Suppressor macrophage (primary cell): ENCODE data around the gene MAD1L1.

Experiments used
- DNase-seq, 4 experiments: peaks; one replicate each; pipeline ENCODE4 v3.0.0-alpha.2; 2020 to 2022

Gene MAD1L1

GRCh38 chr7:2010551-2011265, 222.0 kb downstream of the MAD1L1 start:
- DNase-seq = no peak

DNA sequence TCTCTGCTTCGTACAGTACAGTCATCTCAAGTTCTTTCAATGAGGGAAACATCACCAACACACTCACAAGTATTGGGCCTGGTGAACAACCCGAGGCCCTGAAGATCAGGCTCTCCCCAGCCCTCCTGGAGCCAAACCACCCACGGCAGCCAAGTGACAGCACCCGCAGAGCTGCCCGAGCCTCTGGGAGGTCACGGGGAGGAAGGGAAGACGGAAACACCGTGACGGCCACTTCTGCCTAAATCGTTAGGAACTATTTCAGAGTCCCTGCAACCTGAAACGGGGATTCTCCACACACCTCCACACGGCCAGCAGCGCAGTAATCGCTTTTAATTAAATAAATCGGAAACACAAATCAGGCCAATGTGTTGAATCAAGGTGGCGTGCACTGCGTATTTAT, 222.6 kb downstream of the MAD1L1 start:
- no peak for DNase-seq

DNA sequence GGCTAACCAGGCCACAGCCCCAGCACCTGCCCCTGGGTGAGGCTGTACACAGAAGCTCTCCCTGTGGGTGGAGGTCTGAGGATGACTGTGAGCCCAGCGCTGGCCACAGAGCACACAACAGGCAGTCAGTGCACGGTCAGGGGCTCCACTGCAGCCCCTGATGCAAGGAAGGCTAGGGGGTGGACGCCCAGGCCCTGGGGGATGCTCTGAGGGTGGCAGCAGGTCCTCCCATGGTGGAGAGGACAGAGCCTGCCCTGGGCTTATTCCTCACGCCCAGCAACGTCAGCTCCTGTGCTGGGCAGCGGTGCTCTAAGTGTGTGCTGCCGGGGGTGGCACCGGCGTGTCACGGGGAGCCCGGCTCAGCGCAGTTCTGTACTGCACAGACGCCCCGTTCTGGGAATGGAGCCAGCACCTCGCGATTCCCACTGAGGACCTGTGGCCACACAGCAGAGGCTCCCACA, 223.2 kb downstream of the MAD1L1 start:
- DNase-seq = no peak

DNA sequence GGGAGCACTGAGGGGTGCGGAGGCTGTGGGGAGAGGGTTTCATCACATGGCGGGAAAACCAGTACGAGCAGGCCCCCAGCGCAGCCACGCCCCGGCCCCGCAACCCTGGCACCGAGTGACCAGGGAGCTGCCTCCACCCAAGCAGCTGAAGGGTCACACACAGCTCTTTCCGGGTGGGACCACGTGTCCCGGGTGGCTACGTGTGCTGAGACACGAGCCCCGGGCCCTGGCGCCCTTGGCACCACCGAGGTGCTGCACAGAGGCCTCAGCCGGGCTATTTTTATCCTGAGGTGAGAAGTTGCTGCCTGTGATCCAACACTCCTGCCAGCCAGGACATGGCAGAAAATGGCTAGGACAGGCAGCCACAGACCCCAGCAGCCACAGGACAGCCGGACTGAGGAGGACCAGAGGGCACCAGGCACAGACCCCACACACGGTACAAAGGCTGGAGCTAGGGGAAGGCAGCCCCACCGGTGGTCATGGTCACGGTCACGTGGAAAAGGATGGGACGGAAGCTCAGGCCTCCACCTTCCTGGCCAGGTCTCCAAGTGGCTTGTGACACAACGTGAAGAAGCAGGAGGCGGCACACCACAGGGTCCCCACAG, 223.7 kb downstream of the MAD1L1 start:
- no peak for DNase-seq

DNA sequence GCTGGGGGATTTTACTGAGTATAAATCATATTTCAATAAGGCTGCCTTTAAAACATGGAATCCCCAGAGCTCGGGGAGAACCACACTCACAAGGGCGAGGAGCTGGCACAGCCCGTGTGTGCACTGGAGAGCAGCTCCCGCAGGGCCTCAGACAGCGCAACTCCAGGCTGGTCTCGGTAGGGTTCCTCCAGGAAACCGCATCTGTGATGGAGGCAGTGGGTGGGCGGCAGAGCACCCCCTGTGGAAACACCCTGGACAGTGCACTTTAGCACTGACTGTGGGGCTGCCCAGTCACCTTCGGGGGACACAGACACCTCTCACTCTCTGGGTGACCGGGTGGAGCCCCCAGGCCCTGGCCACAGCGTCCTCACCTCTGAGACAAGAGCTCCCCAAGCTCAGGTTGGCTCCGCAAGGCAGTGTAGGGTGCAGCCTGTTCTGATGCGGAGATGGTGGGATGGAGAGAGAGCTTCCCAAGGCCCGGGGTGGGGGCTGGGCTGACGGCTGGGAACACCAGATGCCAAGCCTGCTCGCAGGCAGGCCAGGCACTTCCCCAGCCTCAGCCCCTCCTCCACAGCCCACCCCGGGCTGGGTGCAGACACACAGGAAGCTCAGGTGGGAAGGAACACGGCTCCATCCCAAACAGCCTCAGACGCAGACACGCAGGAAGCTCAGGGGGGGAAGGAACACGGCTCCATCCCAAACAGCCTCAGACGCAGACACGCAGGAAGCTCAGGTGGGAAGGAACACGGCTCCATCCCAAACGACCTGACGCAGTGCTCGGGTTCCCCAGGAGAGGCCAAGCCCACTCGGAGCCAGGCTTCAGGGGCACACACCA, 224.4 kb downstream of the MAD1L1 start:
- no peak for DNase-seq

DNA sequence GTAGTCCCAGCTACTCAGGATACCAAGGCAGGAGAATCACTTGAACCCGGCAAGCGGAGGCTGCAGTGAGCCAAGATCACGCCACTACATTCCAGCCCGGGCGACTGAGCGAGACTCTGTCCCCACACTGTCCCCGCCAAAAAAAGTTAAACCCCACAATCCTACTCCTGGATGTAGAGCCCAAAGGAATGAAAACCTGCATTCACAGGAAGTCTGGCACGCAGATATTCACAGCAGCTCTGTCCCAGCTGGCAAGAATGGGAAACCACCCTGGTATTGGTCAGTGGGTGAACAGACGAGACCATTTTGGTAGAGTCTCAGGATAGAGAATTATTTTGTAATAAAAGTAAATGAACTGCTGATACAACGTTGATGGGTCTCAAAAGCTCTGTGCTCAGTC, 225.2 kb downstream of the MAD1L1 start:
- DNase-seq = no peak

GRCh38 chr7:2006921-2007381, 225.8 kb downstream of the MAD1L1 start:
- no peak for DNase-seq

DNA sequence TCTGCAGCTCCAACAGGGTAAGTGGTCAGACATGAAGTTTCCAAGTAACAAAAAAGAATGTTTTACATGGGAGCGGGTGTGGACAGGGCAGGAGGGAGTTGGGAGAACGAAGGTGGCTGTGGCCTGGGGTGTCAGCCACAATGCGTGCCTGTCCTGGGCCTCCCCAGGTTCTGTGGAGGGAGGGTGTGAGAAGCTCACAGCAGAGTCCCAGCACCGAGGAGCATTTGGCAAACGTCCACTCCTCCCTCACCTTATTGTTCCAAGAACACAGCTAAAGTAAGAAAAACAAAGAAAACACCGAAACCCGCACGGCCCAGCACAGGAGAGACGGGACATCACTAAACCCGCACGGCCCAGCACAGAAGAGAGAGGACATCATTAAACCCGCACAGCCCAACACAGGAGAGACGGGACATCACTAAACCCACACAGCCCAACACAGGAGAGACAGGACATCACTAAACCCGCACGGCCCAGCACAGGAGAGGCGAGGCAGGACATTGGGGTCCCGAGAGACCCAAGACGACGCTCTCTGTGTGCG, 226.4 kb downstream of the MAD1L1 start:
- no peak for DNase-seq

GRCh38 chr7:2005786-2006185, 227.0 kb downstream of the MAD1L1 start:
- DNase-seq = no peak

DNA sequence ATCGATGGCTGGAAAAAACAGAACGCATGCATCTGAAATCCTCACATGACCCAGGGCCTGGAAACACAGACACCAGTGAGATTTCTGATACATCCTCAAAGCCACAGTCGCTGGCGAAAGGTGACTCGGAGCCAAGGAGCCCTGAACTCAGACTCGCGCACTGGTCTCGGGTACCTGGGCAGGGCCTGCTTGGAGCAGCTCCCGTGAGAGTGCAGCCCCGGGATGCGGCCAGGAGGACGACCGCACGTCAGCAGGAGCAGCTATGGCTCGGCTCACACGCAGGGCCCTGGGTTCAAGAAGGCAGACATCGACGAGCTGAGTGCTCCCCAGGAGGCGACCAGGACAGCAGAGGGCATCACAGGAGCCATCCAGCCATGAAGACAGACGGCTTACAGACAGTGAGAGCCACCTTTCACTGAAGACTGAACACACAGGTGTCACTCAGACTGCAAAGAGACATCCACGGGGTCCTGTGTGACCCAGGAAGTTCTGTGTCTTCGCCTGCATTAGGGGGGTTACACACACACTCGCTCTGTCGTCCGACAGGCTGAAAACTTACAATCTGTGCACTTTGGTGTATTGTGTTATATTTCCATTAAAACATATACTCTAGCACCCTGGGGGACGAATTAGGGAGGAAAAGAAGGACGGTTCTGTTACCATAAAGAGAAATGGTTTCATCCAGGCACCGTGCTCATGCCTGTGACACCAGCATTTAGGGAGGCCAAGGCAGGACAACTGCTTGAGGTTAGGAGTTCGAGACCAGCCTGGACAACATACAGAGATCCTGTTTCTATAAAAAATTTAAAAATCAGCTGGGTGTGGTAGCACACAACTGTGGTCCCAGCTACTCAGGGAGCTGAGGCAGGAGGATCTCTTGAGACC, 227.7 kb downstream of the MAD1L1 start:
- no peak for DNase-seq

DNA sequence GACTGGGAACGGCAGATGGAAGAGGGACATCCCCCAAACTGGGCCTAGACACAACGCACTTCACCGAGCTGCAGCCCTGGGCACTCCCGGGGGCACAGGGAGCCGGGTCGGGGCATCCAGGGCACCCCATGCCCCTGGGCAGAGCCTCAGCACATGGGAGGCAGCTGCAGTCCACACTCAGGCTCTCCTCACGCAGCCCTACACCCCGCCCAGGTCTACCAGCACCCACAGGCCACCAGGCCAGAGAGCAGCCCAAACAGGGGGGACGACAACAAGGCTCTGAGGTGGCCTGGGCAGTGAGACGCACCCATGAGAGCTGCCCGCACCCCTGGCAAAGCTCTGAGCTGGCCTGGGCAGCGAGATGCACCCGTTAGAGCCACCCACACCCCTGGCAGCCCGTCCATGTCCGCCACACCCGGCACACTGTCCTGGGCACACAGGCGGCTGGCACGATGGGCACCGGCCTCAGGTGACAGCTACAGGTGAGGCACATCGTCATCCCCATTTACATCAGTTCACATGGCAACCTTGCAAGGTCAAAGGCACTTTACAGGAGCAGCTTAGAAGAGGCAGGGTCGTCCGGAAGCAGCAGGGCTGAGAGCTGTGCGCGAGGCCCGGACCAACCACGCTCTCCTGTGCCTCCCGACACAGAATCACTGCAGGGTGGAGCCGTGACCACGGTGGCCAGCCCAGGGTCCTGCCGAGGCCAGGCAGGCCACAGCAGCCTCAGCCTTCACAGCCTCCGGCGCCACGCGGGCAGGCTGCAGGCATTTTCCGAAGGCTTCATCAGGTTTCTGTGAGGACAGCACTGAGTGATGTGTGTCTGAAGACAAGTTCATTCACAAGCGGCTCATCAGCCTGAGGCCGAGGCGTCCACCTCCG, 228.6 kb downstream of the MAD1L1 start:
- DNase-seq = no peak

DNA sequence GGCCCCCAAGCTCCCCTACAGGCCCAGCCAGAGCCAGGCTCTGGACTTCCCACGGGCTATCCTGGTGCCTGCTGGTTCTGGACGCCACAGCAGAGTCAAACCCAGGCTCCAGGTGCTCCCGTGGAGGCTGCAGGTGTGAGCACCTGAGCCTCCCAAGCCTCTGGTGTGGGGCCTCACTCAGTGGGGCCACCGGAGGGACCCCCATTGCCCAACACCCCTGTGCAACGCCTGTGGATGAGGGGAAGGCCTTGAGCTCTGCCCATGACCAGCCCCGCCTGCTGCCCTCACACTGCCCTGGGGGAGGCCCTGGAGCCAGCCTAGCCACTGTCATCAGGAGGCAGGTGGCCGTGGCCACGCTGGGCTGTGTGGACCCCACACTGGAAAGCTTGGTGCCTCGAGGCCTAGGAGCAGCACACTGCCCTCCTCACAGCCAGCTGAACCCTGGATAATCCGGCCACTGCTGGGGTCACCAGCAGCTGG, 229.3 kb downstream of the MAD1L1 start:
- DNase-seq = no peak

GRCh38 chr7:2002561-2003450, 229.9 kb downstream of the MAD1L1 start:
- no peak for DNase-seq

- no peak for DNase-seq
Measured at GRCh38 chr7:2001601-2002442, 230.9 kb downstream of the MAD1L1 start.

GRCh38 chr7:2000746-2001321, 231.9 kb downstream of the MAD1L1 start:
- DNase-seq = no peak

- no peak for DNase-seq
Measured at GRCh38 chr7:2000153-2000687, 232.5 kb downstream of the MAD1L1 start.

DNA sequence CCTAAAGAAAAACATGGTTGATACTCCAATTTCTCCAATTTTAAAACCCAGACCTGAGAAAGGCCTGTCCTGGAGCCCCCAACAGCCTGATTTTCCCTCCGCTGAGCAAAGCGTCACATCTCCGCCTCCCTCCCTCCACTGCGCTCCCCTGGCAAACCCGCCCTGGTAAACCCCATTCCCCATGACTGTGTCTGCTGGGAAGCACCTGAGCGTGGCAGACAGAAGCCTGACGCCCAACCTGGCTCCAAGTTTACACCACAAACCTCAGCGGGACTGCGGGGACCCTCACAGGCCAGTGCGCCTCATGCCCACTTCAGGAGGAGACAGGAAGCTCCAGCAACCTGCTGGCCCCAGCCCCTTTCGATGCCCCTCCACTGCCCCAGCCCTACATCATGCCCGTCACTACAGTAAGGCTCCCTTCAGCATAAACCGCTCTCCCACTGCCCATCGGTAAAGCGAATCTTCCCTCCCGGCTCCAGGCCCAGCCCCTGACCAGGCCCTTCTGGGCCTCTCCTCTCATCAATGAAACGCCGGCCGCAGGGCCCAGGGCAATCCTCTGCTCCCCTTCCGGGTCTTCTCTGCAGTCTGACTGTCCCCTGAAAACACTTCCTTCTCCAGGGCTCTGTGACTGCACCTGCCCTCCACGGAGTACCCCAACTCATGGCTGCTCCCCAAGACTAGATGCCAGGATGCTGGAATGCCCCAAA, 233.3 kb downstream of the MAD1L1 start:
- no peak for DNase-seq

GRCh38 chr7:1998146-1998545, 234.6 kb downstream of the MAD1L1 start:
- DNase-seq = no peak
